ENCODE data around the gene ATP5MK. TPM values are rescaled to one million over a fixed set of nuclear protein-coding genes. Genes with fewer than 3 reads are reported as not detected.

Gene ATP5MK
- total and polyA plus RNA-seq, 8 donors: 113 to 488 (median 142) TPM

- H3K4me3 ChIP-seq: no peak overlapping the region
- H3K27me3 ChIP-seq: no peaks in the 10 kb centered on the region
- no peaks in the 10 kb centered on the region for H3K4me1 ChIP-seq
- FAIRE-seq: no peak
- peak in 3 of 4 donors; percentile 17 to 77 (median 52) for ATAC-seq
- H3K36me3 ChIP-seq: peaks cover 6 to 77% (median 40%) of the 10 kb centered on the region in 3 donors
- no peaks in the 10 kb centered on the region for H3K9me3 ChIP-seq
- 85 to 88% methylated on average over 13 of the region's 13 CpGs for WGBS, 2 donors
- TF ChIP-seq CTCF (IDR thresholded peaks at IDR 0.05): no peak
- no peak overlapping the region for H3K27ac ChIP-seq
- peak in 1 of 6 donors; percentile 43 for DNase-seq
- intact Hi-C loops (cut with DNase I): no loop called here
Measured at GRCh38 chr10:103442031-103442461, 45.8 kb upstream of the ATP5MK start.

- intact Hi-C loops (cut with DNase I): no loop called here
- WGBS, 2 donors: 82 to 84% methylated on average over 8 of the region's 8 CpGs
- H3K27ac ChIP-seq: no peak overlapping the region
Measured at GRCh38 chr10:103441611-103442010, 45.3 kb upstream of the ATP5MK start.

GRCh38 chr10:103441206-103441605, 44.9 kb upstream of the ATP5MK start:
- Histone ChIP-seq H3K27ac (no peak overlapping the region), H3K27me3 (no peaks in the 10 kb centered on the region), H3K9me3 (no peaks in the 10 kb centered on the region), H3K4me1 (no peaks in the 10 kb centered on the region), H3K36me3 (peaks cover 6 to 83% (median 40%) of the 10 kb centered on the region in 3 donors), H3K4me3 (no peak overlapping the region)
- FAIRE-seq (no peak), DNase-seq (no peak), ATAC-seq (no peak)
- intact Hi-C loops (cut with DNase I): no loop called here
- WGBS, 2 donors: 96 to 98% methylated on average over 8 of the region's 8 CpGs
- no peak for TF ChIP-seq CTCF (IDR thresholded peaks at IDR 0.05)

More at GRCh38 chr10:103441611-103442010, 45.3 kb upstream of the ATP5MK start:
- Histone ChIP-seq H3K36me3 (peaks cover 6 to 79% (median 40%) of the 10 kb centered on the region in 3 donors), H3K27me3 (no peaks in the 10 kb centered on the region), H3K4me3 (no peak overlapping the region), H3K4me1 (no peaks in the 10 kb centered on the region), H3K9me3 (no peaks in the 10 kb centered on the region)
- TF ChIP-seq CTCF (IDR thresholded peaks at IDR 0.05): no peak
- ATAC-seq: no peak
- DNase-seq: no peak
- no peak for FAIRE-seq

- FAIRE-seq (no peak), DNase-seq (no peak), ATAC-seq (no peak)
- Histone ChIP-seq H3K27me3 (no peaks in the 10 kb centered on the region), H3K36me3 (peaks cover 6 to 82% (median 40%) of the 10 kb centered on the region in 3 donors), H3K4me3 (no peak overlapping the region), H3K27ac (no peak overlapping the region), H3K4me1 (no peaks in the 10 kb centered on the region), H3K9me3 (no peaks in the 10 kb centered on the region)
- TF ChIP-seq CTCF (IDR thresholded peaks at IDR 0.05): no peak
- intact Hi-C loops (cut with DNase I): no loop called here
- 91 to 93% methylated on average over 14 of the region's 14 CpGs for WGBS, 2 donors
Measured at GRCh38 chr10:103440416-103440815, 44.1 kb upstream of the ATP5MK start.

DNA sequence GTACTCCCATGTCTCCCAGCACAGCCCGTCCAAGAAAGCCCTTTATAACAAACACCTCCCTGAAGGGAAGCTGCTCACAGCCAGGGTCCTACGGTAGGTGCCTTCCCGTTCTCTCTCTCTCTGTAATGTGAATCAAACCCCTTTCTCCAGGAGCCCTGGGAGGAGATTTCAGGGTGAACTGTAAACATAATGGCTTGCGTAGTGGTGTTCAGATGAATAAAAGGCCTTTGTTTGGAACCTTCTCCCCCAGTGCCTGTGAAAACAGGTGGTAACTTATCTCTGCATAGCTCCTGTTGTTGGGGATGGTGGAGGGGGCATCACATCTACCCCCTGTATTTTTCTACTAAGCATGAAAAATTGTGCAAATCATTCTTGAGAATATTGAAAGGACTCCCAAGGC, 43.5 kb upstream of the ATP5MK start:
- Histone ChIP-seq H3K4me1 (no peaks in the 10 kb centered on the region), H3K36me3 (peaks cover 6 to 79% (median 34%) of the 10 kb centered on the region in 3 donors), H3K27ac (no peak overlapping the region), H3K9me3 (no peaks in the 10 kb centered on the region), H3K4me3 (no peak overlapping the region), H3K27me3 (no peaks in the 10 kb centered on the region)
- TF ChIP-seq CTCF (IDR thresholded peaks at IDR 0.05): no peak
- FAIRE-seq (no peak), DNase-seq (no peak), ATAC-seq (no peak)
- WGBS, 2 donors: 82% methylated on average over 4 of the region's 4 CpGs
- intact Hi-C loops (cut with DNase I): no loop called here
